ENCODE data around the gene AIG1.

AIG1 gene

DNA sequence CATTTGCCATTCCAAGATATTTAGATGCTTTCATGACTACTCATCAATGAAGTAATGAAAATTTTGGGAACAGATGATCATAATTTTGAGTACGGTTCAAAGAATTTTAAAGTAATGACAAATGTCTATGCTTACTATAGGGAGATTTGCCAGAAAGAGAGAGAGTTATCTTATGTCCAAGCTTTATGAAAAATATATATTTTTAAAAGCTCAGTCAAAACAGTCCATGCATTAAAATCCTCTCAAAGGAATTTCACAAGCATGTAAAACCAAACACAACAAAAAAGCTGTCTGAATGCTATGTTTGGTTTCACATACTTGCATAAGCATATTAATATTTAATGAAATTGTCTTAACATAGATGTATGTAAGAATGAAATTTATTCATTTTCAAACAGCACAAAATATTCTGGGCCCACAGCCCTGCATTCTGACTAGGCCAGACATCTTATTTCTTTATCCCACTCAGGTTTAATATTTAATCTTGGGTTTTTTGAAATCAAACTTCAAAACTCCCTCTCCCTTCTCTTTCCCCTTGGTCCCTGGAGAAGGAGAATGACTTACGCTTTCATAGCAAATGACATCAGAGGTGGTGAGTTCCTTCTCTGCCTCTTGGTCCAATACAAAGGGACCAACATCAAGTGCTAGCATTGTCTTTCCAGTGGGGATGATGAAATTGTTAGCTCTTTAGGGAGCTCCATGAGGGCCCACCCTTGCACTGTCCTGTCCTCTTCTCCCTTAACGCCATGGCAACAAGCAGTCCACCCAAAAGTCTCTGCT is 295.6 kb downstream of the AIG1 start:
- DNase-seq (ENCODE audit: extremely low read depth, low read depth) = no peak
- no peak for TF ChIP-seq CTCF (IDR thresholded peaks at IDR 0.05; ENCODE audit: low read depth, low read length)

- DNase-seq (ENCODE audit: extremely low read depth, low read depth) = no peak
Observed at GRCh38 chr6:143357152-143357551, 296.5 kb downstream of the AIG1 start.

DNA sequence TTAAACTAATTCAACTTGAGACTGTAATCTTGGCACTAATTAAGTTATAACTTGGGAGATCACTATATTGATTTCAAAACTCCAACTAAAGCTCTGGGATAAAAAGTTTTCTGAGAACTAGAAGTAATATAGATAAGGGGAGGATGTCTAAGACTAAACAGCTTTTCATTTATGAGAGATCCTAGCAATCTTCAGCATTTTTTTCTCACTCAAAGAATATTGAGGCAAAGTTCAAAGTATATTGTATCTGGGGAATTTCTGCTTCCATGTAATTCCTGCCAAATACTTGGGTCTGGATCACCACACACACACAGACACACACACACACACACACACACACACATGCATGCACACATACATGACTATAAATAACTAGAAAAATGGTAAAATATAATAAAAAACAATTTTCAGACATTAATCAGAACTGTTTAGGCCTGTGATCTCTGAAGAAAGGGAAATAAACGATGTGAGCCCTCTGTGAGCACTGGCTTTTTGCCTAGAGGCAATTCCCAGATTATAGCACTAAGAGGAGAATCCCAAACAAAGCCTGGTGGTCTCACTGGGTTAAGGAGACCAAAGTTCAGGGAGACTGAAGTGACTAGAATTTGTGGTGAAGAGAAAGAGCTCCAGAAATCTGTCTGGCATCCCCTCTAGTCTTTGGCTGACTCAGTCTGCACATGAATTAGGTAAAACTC is 297.0 kb downstream of the AIG1 start:
- no peak for DNase-seq (ENCODE audit: extremely low read depth, low read depth)

More at GRCh38 chr6:143357152-143357551, 296.5 kb downstream of the AIG1 start:
- no peak for TF ChIP-seq CTCF (IDR thresholded peaks at IDR 0.05; ENCODE audit: low read depth, low read length)

GRCh38 chr6:143361536-143362191 is 301.0 kb downstream of the AIG1 start:
- DNase-seq (ENCODE audit: extremely low read depth, low read depth) = no peak
- no peak for TF ChIP-seq CTCF (IDR thresholded peaks at IDR 0.05; ENCODE audit: low read depth, low read length)

More for the DNA sequence above, 297.0 kb downstream of the AIG1 start:
- TF ChIP-seq CTCF (IDR thresholded peaks at IDR 0.05; ENCODE audit: low read depth, low read length) = no peak

DNA sequence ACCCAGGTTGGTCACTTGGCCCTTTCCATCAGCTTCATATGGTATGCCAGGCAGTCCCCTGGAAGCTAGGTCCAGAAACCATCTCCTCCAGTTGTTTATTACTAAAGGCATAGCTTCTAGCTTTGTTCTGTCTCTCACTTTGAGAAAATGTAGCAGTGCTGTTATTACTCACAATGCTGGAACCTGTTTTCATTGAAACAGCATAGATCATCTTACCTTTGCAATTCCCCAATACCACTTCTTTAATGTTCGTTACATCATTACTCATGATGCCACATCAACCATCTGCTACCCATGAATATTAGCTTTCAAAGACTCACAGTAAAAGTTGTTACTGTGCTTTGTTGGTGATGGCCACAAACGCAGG is 301.5 kb downstream of the AIG1 start:
- no peak for DNase-seq (ENCODE audit: extremely low read depth, low read depth)
- no peak for TF ChIP-seq CTCF (IDR thresholded peaks at IDR 0.05; ENCODE audit: low read depth, low read length)

DNA sequence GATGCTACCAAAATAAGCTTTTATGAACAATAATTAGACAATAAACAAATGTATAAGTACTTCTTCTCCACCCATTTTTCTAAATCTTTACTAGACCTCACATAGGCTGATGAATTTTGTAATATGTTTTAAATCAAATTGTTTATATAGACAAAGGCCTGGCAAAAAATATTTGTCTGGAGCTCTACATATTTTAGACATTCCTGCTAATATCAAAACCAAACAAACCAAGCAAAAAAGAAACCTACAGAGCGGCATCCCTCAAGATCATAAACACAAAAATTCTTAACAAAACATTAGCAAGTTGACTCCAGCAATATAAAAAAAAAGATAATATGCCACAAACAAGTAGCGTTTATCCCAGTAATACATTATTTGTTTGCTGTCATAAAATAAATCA is 302.6 kb downstream of the AIG1 start:
- no peak for TF ChIP-seq CTCF (IDR thresholded peaks at IDR 0.05; ENCODE audit: low read depth, low read length)
- DNase-seq (ENCODE audit: extremely low read depth, low read depth) = no peak

DNA sequence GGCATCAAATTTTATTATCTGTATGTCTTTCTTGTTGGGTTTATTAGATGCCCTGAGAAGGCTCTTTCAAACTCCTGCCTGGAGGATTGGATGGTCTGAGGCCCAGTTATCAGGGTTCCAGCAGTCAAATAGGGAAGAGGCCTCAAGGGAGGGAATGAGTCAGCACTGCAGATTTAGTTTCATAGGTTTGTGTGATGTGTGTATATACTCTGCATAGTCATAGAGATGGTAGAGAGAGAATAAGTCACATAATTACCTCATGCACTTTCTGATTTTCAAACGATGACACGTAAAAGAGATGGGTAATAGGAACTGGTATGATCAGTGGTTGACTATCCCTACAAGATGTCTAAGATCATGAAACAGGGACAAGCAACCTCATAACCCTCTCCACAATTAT is 307.7 kb downstream of the AIG1 start:
- no peak for DNase-seq (ENCODE audit: extremely low read depth, low read depth)
- TF ChIP-seq CTCF (IDR thresholded peaks at IDR 0.05; ENCODE audit: low read depth, low read length) = no peak

All from AG09319 (cell line).